Gastrocnemius medialis (tissue), 4 donors: ENCODE results near the gene SH2D2A.

ENCODE experiments used
- CTCF ChIP-seq, 5 experiments: fragments of 450-650 bp in 3 of 5; fragments of 200-600 bp in 2 of 5; sonication (generic) in 2 of 5; IDR thresholded peaks in 4 of 5; conservative IDR thresholded peaks in 1 of 5; 1 replicate in 4 of 5; 2 replicates in 1 of 5; pipeline ENCODE4 v1.5.1; 2016 to 2019; ENCODE audit warnings: antibody characterized with exemption in 5 of 5, mild to moderate bottlenecking in 3 of 5, moderate library complexity in 3 of 5
- POLR2A ChIP-seq, 2 donors: fragments of 450-650 bp; IDR thresholded peaks; one replicate each; pipeline ENCODE4 v1.6.1; 2017; ENCODE audit warnings: antibody characterized with exemption in 2 of 2, mild to moderate bottlenecking in 2 of 2, moderate library complexity in 2 of 2

GRCh38 chr1:156772222-156772621, 44.4 kb downstream of the SH2D2A start:
- no peak for TF ChIP-seq CTCF (IDR thresholded peaks at IDR 0.05 in 4 of 5, conservative IDR thresholded peaks at IDR 0.05 in 1 of 5)
- no peak for TF ChIP-seq POLR2A (IDR thresholded peaks at IDR 0.05)
